ENCODE results near the gene WDFY2. TPM values are rescaled to one million over a fixed set of nuclear protein-coding genes. Genes with fewer than 3 reads are reported as not detected.

WDFY2 gene
- total RNA-seq, 2 donors from 2014 or later, result 2.7 to 3.3 TPM

DNA sequence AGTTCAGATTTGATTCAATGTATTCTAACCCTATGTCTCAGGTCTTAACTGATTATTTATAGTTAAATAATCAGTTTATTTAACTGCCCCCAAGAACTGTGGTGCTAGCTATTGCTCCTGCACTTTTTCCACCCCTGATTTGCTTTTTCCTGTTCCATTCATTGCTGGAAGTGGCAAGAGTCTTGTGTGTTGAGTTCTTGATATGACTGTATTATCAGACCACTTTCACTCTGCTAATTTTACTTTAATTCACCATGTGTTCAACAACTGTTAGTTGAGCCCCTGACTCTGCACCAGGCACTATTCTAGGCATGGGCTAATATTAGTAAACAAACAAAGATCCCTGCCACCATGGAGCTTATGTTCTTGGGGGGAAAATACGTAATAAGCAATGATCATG, 39.9 kb downstream of the WDFY2 start:
- DNase-seq, result no peak
- H3K36me3 ChIP-seq, result no peaks in the 10 kb centered on the region
- H3K9ac ChIP-seq (ENCODE audit: low read depth in 2 of 2, low read length in 2 of 2), result no peak overlapping the region
- TF ChIP-seq, protein P1, sequence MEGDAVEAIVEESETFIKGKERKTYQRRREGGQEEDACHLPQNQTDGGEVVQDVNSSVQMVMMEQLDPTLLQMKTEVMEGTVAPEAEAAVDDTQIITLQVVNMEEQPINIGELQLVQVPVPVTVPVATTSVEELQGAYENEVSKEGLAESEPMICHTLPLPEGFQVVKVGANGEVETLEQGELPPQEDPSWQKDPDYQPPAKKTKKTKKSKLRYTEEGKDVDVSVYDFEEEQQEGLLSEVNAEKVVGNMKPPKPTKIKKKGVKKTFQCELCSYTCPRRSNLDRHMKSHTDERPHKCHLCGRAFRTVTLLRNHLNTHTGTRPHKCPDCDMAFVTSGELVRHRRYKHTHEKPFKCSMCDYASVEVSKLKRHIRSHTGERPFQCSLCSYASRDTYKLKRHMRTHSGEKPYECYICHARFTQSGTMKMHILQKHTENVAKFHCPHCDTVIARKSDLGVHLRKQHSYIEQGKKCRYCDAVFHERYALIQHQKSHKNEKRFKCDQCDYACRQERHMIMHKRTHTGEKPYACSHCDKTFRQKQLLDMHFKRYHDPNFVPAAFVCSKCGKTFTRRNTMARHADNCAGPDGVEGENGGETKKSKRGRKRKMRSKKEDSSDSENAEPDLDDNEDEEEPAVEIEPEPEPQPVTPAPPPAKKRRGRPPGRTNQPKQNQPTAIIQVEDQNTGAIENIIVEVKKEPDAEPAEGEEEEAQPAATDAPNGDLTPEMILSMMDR (IDR thresholded peaks at IDR 0.05), result no peak
- no peaks in the 10 kb centered on the region for H3K9me3 ChIP-seq
- H3K27ac ChIP-seq, result no peak overlapping the region
- no peaks in the 10 kb centered on the region for H3K4me1 ChIP-seq
- H3K4me3 ChIP-seq, result no peak overlapping the region
- H3K27me3 ChIP-seq, result no peaks in the 10 kb centered on the region
- intact Hi-C loops (cut with DNase I), result no loop called here

DNA sequence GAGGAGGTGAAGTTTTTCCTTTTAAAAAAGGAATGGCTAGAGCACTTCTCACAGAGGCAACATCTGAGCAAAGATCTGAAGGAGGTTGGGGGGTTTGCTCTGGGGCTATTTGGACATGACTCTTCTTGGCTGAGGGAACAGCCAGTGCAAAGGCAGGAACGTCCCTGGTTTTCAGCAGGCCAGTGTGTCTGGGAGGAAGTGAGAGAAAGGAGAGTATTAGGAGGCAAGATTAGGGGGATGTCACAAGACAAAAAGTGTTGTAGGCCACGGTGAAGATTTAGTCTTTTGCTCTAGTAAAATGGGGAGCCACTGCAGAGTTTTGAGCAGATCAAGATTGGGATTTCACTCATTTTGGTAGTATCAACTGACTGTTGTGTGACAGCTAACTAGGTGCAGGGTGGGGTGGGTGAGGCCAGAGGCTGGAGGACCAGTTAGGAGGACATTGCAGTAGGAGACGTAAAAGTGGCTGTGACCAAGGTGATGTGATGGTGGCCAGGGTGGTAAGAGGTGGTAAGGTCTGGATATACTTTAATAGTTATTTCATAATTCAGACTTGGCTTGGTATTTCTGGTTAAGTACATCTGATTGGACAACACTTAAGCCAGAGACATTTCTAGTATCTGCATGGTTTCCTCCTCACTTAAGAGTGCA, 40.6 kb downstream of the WDFY2 start:
- Histone ChIP-seq H3K4me3 (no peak overlapping the region), H3K9ac (ENCODE audit: low read depth in 2 of 2, low read length in 2 of 2) (no peak overlapping the region), H3K9me3 (no peaks in the 10 kb centered on the region), H3K4me1 (no peaks in the 10 kb centered on the region), H3K36me3 (no peaks in the 10 kb centered on the region), H3K27ac (no peak overlapping the region), H3K27me3 (no peaks in the 10 kb centered on the region)
- DNase-seq, result no peak
- TF ChIP-seq, protein P1 (IDR thresholded peaks at IDR 0.05), result no peak
- intact Hi-C loops (cut with DNase I), result no loop called here

DNA sequence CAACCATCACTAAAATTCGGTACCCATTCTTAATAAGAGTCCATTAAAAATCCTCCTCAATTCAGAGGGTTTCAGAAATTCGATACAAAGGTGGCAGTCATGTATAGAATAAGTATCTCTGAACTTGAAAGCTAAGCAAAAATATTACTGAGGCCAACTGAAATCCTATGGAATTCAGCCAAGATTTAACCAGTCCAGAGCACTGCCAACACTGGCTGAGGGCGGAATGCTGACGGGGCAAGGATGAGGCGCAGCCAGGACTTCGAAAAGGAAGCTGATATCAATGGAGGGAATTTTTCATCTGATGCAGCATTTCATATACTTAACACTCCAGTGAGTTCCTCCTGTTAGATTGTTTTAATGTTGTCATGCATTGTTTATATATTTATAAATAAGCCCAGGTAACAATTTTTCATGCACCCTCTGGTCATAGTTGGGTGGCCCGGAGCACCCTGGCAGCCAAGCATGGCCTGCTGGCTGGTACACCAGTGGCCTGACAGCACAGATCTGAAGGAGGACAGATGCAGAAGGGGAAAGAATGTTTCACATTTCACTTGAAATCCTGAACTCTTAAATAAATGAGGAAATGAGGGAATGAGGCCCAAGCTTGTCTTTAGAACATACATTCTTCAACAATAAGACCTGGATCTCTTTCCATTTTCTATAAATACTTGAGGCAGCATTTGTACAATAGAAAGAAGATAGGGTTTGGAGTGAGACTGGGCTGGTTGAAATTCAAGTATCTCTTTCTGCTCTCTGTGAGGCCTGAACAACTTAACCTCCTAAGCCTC, 41.5 kb downstream of the WDFY2 start:
- H3K27me3 ChIP-seq, result no peaks in the 10 kb centered on the region
- H3K4me1 ChIP-seq, result no peaks in the 10 kb centered on the region
- no peak overlapping the region for H3K9ac ChIP-seq (ENCODE audit: low read depth in 2 of 2, low read length in 2 of 2)
- intact Hi-C loops (cut with DNase I), result no loop called here
- DNase-seq, result no peak
- TF ChIP-seq, protein P1 (IDR thresholded peaks at IDR 0.05), result no peak
- H3K27ac ChIP-seq, result no peak overlapping the region
- H3K9me3 ChIP-seq, result no peaks in the 10 kb centered on the region
- no peaks in the 10 kb centered on the region for H3K36me3 ChIP-seq
- no peak overlapping the region for H3K4me3 ChIP-seq

DNA sequence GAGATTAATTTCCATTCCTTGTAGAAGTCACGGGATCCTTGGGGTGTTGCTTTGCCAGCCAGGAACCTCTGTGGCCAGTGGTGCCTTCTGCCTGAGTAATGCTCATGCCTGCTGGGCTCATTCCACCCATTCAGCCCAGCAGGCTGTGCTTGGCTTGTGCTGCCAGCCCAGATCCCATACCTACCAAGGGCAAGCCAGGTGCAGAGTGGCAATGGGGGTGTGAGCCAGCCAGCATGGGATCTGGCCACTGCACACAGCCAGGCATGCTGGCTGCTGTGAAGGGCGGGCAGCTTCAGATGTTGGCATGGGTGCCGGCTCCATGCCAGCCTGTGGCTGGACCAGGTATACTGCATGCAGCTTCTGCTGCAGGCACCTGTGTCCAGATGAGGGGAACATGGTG, 42.5 kb downstream of the WDFY2 start:
- no peaks in the 10 kb centered on the region for H3K9me3 ChIP-seq
- no peaks in the 10 kb centered on the region for H3K4me1 ChIP-seq
- no peaks in the 10 kb centered on the region for H3K27me3 ChIP-seq
- no peak overlapping the region for H3K27ac ChIP-seq
- no peaks in the 10 kb centered on the region for H3K36me3 ChIP-seq
- intact Hi-C loops (cut with DNase I), result no loop called here
- no peak overlapping the region for H3K4me3 ChIP-seq
- TF ChIP-seq, protein P1 (IDR thresholded peaks at IDR 0.05), result no peak
- no peak for DNase-seq
- no peak overlapping the region for H3K9ac ChIP-seq (ENCODE audit: low read depth in 2 of 2, low read length in 2 of 2)

DNA sequence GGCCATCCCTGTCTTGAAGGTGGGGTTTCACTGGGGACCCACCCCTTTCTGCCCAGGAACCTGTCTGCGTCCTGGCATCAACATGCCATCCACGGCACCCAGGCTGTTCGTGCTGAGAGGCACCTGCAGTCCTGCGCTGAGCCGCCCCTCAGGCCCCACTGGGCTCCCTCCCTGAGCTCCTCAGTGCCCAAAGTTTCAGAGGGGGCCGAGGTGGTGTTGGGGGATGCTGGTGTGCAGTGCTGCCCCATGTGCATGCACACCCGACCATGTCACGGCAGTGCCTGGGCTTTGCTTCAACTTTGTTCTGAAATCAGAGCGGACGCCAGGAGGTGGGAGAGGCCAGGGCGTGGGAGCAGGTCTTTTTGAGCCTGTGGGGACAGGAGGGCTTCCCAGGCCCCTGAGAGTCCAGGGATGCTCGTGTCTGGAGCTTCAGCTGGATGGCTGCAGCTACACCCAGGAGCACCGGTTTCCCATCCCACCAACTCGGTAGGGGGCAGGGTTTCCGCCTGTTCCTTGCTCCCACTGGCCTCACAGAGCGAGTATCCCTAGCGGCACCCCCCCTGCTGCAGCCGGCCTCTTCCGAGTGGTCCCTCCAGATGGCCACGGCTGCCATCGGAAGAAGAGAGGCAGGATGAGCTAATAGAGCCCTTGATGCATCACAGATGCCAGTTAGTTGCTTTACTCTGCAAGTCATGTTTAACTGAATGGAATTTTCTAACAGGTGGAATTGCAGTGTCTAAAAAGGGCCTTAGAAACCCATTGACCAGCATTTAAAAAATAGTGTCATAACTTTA, 44.0 kb downstream of the WDFY2 start:
- intact Hi-C loops (cut with DNase I), result no loop called here
- Histone ChIP-seq H3K4me1 (no peaks in the 10 kb centered on the region), H3K4me3 (no peak overlapping the region), H3K27ac (no peak overlapping the region), H3K9ac (ENCODE audit: low read depth in 2 of 2, low read length in 2 of 2) (no peak overlapping the region), H3K9me3 (no peaks in the 10 kb centered on the region), H3K27me3 (no peaks in the 10 kb centered on the region), H3K36me3 (no peaks in the 10 kb centered on the region)
- TF ChIP-seq, protein P1 (IDR thresholded peaks at IDR 0.05), result no peak
- DNase-seq, result no peak
